Measurements from ENCODE around the gene MRM3. TPM values are rescaled to one million over a fixed set of nuclear protein-coding genes. Genes with fewer than 3 reads are reported as not detected.

MRM3 gene
- total RNA-seq, 4 donors from 2014 or later, result 1.00 to 13.4 (median 12.5) TPM; not detected in 1

DNA sequence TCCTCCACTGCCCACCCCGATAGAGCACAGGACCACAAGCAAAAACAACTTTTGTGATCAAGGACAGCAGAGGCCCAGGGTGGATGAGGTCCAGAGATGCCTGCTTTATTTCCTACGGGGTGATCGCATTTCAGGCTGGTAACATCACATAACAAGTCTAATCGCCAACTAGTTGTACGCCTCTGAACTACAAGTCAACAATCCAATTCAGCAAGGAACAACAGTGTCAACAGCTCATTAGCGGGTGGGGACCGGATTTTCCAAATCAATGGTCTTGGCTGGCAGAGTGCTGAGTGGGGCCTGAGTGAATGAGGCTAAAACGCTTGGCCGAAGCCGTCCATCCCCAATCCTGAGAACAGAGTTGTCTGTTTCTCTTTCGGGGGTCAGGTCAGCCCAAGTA is 17.1 kb downstream of the MRM3 start:
- in situ Hi-C loops (cut with MboI; ENCODE audit: low pct_ligation_motif_present in 1 of 4, low pct_unique_long_range_greater_than_20kb in 1 of 4, low sequenced_read_pairs in 3 of 4) (loop anchor here in 2 of 4 donors (10.0 kb wide), 1 partner anchor 186 kb away; no protein-coding TSS in a partner anchor), intact Hi-C loops (cut with DNase I; ENCODE audit: low total_unique reads) (no loop called here)
- no peaks in the 10 kb centered on the region for H3K36me3 ChIP-seq

DNA sequence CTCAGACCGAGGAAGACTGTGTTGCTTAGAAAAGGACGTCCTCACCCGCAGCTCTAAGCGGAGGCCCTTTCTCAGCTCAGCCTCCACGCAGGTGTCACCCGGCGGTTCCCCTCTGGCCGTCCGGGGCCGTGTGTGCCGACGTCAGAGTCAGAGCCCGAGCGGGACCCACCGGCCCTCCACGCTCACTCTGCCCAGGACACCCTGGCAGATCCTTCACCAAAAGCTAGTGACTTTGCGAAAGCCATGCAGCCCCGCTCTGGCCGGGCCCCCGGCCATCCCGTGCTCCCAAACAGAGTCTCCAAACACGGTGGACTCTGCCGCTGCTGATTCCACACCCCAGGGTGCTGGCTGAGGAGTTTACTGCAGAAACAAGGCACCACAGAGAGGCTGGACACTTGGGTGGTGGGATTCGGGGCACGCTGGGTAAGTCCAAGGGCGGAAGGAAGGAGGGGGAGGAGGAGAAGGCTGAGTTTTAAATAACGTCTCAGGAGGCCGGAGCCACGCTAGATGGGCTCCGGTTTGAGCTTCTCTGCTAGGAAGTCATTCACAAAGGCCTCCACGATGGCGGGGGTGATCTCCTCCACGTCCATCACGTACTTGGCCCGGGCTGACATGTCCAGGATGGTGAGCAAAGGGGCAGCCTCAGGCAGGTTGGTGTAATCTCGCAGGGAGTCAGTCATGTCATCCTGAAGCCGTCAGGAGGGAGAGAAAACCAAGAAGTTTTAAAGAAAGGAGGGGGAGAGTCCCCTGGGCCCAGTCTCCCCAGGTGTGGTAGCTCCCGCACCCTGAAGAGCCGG is 18.5 kb downstream of the MRM3 start:
- H3K4me3 ChIP-seq, result no peak overlapping the region
- no peak for DNase-seq
- H3K4me1 ChIP-seq, result no peaks in the 10 kb centered on the region
- intact Hi-C loops (cut with DNase I; ENCODE audit: low total_unique reads) (no loop called here), in situ Hi-C loops (cut with MboI; ENCODE audit: low pct_ligation_motif_present in 1 of 4, low pct_unique_long_range_greater_than_20kb in 1 of 4, low sequenced_read_pairs in 3 of 4) (no loop called here)
- H3K36me3 ChIP-seq, result no peaks in the 10 kb centered on the region
- H3K27ac ChIP-seq, result no peak overlapping the region
- 79 to 82% methylated on average over 8 to 39 of the region's 39 CpGs for WGBS, 2 donors (ENCODE audit: low coverage in 1 of 2)
- no peaks in the 10 kb centered on the region for H3K9me3 ChIP-seq
- H3K27me3 ChIP-seq, result no peaks in the 10 kb centered on the region
- TF ChIP-seq, protein P1, sequence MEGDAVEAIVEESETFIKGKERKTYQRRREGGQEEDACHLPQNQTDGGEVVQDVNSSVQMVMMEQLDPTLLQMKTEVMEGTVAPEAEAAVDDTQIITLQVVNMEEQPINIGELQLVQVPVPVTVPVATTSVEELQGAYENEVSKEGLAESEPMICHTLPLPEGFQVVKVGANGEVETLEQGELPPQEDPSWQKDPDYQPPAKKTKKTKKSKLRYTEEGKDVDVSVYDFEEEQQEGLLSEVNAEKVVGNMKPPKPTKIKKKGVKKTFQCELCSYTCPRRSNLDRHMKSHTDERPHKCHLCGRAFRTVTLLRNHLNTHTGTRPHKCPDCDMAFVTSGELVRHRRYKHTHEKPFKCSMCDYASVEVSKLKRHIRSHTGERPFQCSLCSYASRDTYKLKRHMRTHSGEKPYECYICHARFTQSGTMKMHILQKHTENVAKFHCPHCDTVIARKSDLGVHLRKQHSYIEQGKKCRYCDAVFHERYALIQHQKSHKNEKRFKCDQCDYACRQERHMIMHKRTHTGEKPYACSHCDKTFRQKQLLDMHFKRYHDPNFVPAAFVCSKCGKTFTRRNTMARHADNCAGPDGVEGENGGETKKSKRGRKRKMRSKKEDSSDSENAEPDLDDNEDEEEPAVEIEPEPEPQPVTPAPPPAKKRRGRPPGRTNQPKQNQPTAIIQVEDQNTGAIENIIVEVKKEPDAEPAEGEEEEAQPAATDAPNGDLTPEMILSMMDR (IDR thresholded peaks at IDR 0.05), result no peak
- TF ChIP-seq POLR2AphosphoS5 (IDR thresholded peaks at IDR 0.05) (no peak), EP300 (IDR thresholded peaks at IDR 0.05; ENCODE audit: low read depth) (no peak), POLR2A (IDR thresholded peaks at IDR 0.05) (no peak)

More for the DNA sequence above, 17.1 kb downstream of the MRM3 start:
- Histone ChIP-seq H3K4me3 (no peak overlapping the region), H3K27me3 (no peaks in the 10 kb centered on the region), H3K27ac (no peak overlapping the region), H3K4me1 (peaks cover 0 to 13% (median 9%) of the 10 kb centered on the region in 4 donors), H3K9me3 (no peaks in the 10 kb centered on the region)
- DNase-seq, result no peak
- WGBS, 2 donors (ENCODE audit: low coverage in 1 of 2), result 79% methylated on average over 11 of the region's 11 CpGs; no CpG with 5 or more reads in 1 of the 2 donors
- TF ChIP-seq EP300 (IDR thresholded peaks at IDR 0.05; ENCODE audit: low read depth), result no peak
- no peak for TF ChIP-seq POLR2A (IDR thresholded peaks at IDR 0.05)
- no peak for TF ChIP-seq POLR2AphosphoS5 (IDR thresholded peaks at IDR 0.05)
- TF ChIP-seq, protein P1 (IDR thresholded peaks at IDR 0.05), result no peak

DNA sequence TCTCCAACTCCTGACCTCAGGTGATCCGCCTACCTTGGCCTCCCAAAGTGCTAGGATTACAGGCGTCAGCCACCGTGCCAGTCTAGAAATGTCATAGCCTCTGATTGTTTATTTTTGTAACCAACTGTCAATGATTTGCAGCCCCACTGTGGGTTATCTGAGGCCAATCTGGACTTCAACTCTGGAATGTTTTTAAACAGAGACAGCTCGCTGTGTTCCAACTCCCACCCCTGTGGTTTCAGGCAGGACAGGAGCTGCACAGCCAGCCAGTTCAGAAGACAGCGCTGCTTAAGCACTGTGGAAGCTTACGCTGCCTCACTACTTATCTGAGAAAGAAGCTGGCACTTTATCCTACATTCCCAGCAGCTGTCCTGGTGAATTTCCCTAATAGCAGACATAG is 19.5 kb downstream of the MRM3 start:
- intact Hi-C loops (cut with DNase I; ENCODE audit: low total_unique reads), result no loop called here
- DNase-seq, result no peak
- WGBS, 2 donors (ENCODE audit: low coverage in 1 of 2), result 59% methylated on average over 6 of the region's 6 CpGs; no CpG with 5 or more reads in 1 of the 2 donors
- TF ChIP-seq, protein P1 (IDR thresholded peaks at IDR 0.05), result no peak
- no peak for TF ChIP-seq POLR2A (IDR thresholded peaks at IDR 0.05)
- TF ChIP-seq EP300 (IDR thresholded peaks at IDR 0.05; ENCODE audit: low read depth), result no peak
- no peak for TF ChIP-seq POLR2AphosphoS5 (IDR thresholded peaks at IDR 0.05)
- Histone ChIP-seq H3K4me1 (no peaks in the 10 kb centered on the region), H3K36me3 (no peaks in the 10 kb centered on the region), H3K9me3 (no peaks in the 10 kb centered on the region), H3K27me3 (no peaks in the 10 kb centered on the region), H3K4me3 (no peak overlapping the region), H3K27ac (no peak overlapping the region)
- in situ Hi-C loops (cut with MboI; ENCODE audit: low pct_ligation_motif_present in 1 of 4, low pct_unique_long_range_greater_than_20kb in 1 of 4, low sequenced_read_pairs in 3 of 4), result no loop called here

DNA sequence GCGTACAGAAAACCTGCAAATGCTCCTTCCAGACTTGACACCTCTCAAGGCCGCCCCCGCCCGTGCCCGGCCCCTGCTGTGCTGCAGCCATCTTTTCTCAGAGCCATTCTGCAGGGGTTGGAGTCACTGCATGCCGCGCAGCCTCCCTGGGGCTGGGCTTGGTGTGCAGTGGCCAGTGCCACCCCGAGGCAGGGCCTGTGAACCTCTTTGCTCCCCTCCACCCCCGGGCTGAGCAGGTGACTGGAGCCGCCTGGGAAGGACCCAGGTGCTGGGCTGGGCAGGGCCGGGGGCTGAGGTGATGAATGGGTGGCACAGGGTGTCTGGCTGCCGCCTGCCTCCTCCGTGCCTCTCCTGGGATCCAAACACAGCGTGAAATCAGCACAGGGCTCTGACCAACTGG is 20.3 kb downstream of the MRM3 start:
- TF ChIP-seq POLR2A (IDR thresholded peaks at IDR 0.05), result no peak
- no peak for TF ChIP-seq EP300 (IDR thresholded peaks at IDR 0.05; ENCODE audit: low read depth)
- no peak for TF ChIP-seq POLR2AphosphoS5 (IDR thresholded peaks at IDR 0.05)
- TF ChIP-seq, protein P1 (IDR thresholded peaks at IDR 0.05), result no peak
- intact Hi-C loops (cut with DNase I; ENCODE audit: low total_unique reads) (no loop called here), in situ Hi-C loops (cut with MboI; ENCODE audit: low pct_ligation_motif_present in 1 of 4, low pct_unique_long_range_greater_than_20kb in 1 of 4, low sequenced_read_pairs in 3 of 4) (no loop called here)
- Histone ChIP-seq H3K9me3 (no peaks in the 10 kb centered on the region), H3K36me3 (no peaks in the 10 kb centered on the region), H3K4me3 (no peak overlapping the region), H3K27ac (no peak overlapping the region), H3K27me3 (no peaks in the 10 kb centered on the region), H3K4me1 (no peaks in the 10 kb centered on the region)
- WGBS, 2 donors (ENCODE audit: low coverage in 1 of 2), result 79% methylated on average over 5 of the region's 14 CpGs; no CpG with 5 or more reads in 1 of the 2 donors
- DNase-seq, result no peak

Data from transverse colon (tissue), 4 donors.